Adrenal gland (tissue), 12 donors: ENCODE data around the gene PDCD10. TPM values are rescaled to one million over a fixed set of nuclear protein-coding genes. Genes with fewer than 3 reads are reported as not detected.

ENCODE experiments used
- DNase-seq, 7 donors: peaks; one replicate each; pipeline ENCODE4 v3.0.0-alpha.2; 2019 to 2020
- H3K27ac ChIP-seq, 5 donors: fragments of 200-600 bp; sonication (generic) in 4 of 5; 1 replicate in 3 of 5; 2 replicates in 2 of 5; pipeline versions ENCODE4 v1.5.1 to v1.8.0; 2016 to 2020; ENCODE audit warnings: mild to moderate bottlenecking in 1 of 5
- H3K27me3 ChIP-seq: fragments of 200-600 bp; 2 replicates; pipeline ENCODE4 v1.8.0; 2021
- H3K36me3 ChIP-seq, 2 donors: fragments of 200-600 bp; replicated peaks in 1 of 2; 1 replicate in 1 of 2; 2 replicates in 1 of 2; pipeline versions ENCODE4 v1.5.1 to v1.8.0; 2018 to 2022
- H3K4me1 ChIP-seq, 2 donors: fragments of 200-600 bp; replicated peaks in 1 of 2; 1 replicate in 1 of 2; 2 replicates in 1 of 2; pipeline versions ENCODE4 v1.5.1 to v1.8.0; 2018 to 2021
- H3K4me3 ChIP-seq, 4 donors: fragments of 200-600 bp; sonication (generic) in 3 of 4; one replicate each; pipeline ENCODE4 v1.5.1; 2016 to 2018
- H3K9me3 ChIP-seq, 3 donors: fragments of 200-600 bp; sonication (generic) in 1 of 3; replicated peaks in 1 of 3; 1 replicate in 2 of 3; 2 replicates in 1 of 3; pipeline versions ENCODE4 v1.5.1 to v1.8.0; 2016 to 2021
- CTCF ChIP-seq, 6 experiments: fragments of 450-650 bp in 4 of 6; fragments of 200-600 bp in 2 of 6; sonication (generic) in 1 of 6; IDR thresholded peaks; 1 replicate in 5 of 6; 2 replicates in 1 of 6; pipeline versions ENCODE4 v1.5.1 to v1.8.0; 2016 to 2021; ENCODE audit warnings: antibody characterized with exemption in 6 of 6, mild to moderate bottlenecking in 2 of 6, moderate library complexity in 1 of 6
- POLR2A ChIP-seq, 2 donors: fragments of 450-650 bp; IDR thresholded peaks; one replicate each; pipeline ENCODE4 v1.6.1; 2017; ENCODE audit warnings: antibody characterized with exemption in 2 of 2, mild to moderate bottlenecking in 2 of 2, moderate library complexity in 1 of 2
- WGBS, 4 donors: extraction: QIAGEN DNeasy Blood & Tissue Kit in 2 of 4; methylation state at CpG; one replicate each; pipeline versions ENCODE4 v1.1.5 to v1.1.7; 2013 to 2017; 5-methylcytosine and 5-hydroxymethylcytosine counted together
- intact Hi-C, 2 donors: fragments of 100-400 bp; cut with DNase I; formaldehyde crosslinking; loops; one replicate each; pipeline versions ENCODE4 v1.14.1 to v1.15.0; 2022 to 2023
- polyA plus RNA-seq, 3 donors: library from polyadenylated mRNA; stranded (reverse); fragments of 200-250 nt in 2 of 3; fragments of 350-450 nt in 1 of 3; fragmentation: Illumina TruSeq in 1 of 3; extraction: RNeasy Lipid Tissue Mini Kit (QIAGEN cat#74804) in 1 of 3; gene quantifications; one replicate each; pipeline ENCODE4 v1.2.3, GENCODE V29; 2013 to 2014
- total RNA-seq, 9 donors: library from RNA; depleted of rRNA in 4 of 9; stranded (reverse); fragments of >200 nt in 4 of 9; fragments of 120-200 nt in 1 of 9; fragmentation: NEBNext Ultra II Directional in 1 of 9; extraction: Animal tissue kit (Norgen Biotek cat#: 25700) in 1 of 9; gene quantifications; one replicate each; pipeline versions ENCODE4 v1.1.0 to v1.2.4, GENCODE V29; 2013 to 2023
- donor health status: healthy with polysubstance abuse.
- donor health status: Bipolar disorder and iron deficiency.
- donor health status: DM: yes; HTN: yes; CAD: no.
- donor health status: DM: no; HTN: no; CAD: no.
- donor health status: DM: no; HTN: no; CAD: no.
- donor health status: DM: yes; HTN: yes; CAD: no.

Gene PDCD10
- total and polyA plus RNA-seq, 12 donors = 11.6 to 146 (median 41.6) TPM

DNA sequence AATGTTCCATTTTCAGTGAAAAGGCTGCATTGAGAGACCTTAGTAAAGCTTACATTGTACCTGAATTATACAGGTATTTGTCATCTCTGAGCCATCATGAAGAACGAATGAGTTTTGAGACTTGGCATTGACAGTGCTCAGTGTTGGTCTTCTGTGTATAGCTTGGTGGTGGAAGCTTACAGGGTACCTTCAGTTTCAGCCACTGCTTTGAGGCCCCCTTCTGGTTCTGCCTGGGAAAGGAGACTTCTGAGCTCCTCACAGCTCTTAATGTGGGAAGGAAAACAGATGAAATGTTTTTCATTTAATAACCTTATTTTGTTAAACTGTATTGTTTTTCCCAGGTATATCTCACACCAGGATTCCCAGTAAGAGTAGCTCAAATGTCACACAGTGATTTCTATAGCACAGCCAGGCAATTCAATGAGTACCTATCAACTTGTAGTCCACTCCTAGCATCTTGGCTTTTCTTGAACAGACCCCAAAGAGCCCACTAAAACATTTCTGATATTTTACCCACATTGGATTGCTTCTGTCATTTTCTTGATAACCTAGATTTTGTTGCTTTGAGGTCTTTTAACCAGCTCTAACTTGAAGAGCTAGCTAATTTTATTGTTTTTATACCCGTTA is 6.4 kb upstream of the PDCD10 start:
- whole genome bisulfite sequencing, 4 donors = 64 to 75% (median 68%) methylated on average over 2 of the region's 2 CpGs
- no peaks in the 10 kb centered on the region for H3K9me3 ChIP-seq
- intact Hi-C loops = no loop called here

DNA sequence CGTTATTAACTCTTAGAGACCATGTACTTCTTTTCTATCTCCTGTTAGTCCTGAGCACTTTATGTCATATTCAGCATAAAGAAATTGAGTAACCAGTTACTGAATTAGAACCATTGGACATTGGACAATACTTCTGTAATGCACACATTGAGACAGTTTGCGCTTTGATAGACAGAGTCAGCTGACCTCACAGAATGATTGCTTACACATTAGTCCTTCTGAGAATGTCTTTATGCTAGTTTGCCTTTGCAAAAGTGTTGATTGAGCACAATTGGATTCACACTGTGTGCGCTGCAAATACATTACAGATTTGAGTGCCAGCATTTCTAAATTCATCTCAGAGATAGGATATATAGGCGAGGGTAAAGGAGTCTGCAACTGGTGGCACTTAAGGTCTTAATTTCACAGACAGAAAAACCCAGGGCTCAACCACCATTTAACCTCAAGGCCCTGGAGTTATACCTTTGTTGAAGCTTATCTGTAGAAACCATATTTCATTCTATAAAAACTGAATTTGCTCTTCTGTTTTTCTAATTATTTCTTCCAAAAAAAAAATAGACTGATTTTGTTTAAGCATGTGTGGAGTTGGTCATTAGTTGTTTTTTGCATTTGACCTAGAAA is 4.6 kb upstream of the PDCD10 start:
- no peak overlapping the region for H3K4me3 ChIP-seq
- WGBS, 4 donors = 91 to 95% (median 94%) methylated on average over 4 of the region's 4 CpGs
- peaks cover 0 to 7% of the 10 kb centered on the region in 2 donors for H3K4me1 ChIP-seq
- H3K27me3 ChIP-seq = no peaks in the 10 kb centered on the region
- TF ChIP-seq CTCF (IDR thresholded peaks at IDR 0.05) = no peak
- TF ChIP-seq POLR2A (IDR thresholded peaks at IDR 0.05) = no peak
- intact Hi-C loops = no loop called here
- H3K27ac ChIP-seq = no peak overlapping the region
- no peak for DNase-seq
- no peaks in the 10 kb centered on the region for H3K36me3 ChIP-seq
- no peaks in the 10 kb centered on the region for H3K9me3 ChIP-seq

More for the DNA sequence above, 6.4 kb upstream of the PDCD10 start:
- Histone ChIP-seq H3K27ac (no peak overlapping the region), H3K4me1 (peaks cover 0 to 4% of the 10 kb centered on the region in 2 donors), H3K4me3 (no peak overlapping the region), H3K36me3 (no peaks in the 10 kb centered on the region), H3K27me3 (no peaks in the 10 kb centered on the region)
- peak in 2 of 7 donors; percentile 17 to 20 for DNase-seq
- no peak for TF ChIP-seq POLR2A (IDR thresholded peaks at IDR 0.05)
- TF ChIP-seq CTCF (IDR thresholded peaks at IDR 0.05) = peak in 2 of 6 experiments; percentile 19 to 29

- no peak for DNase-seq
- no peak overlapping the region for H3K4me3 ChIP-seq
- intact Hi-C loops = no loop called here
- H3K4me1 ChIP-seq = peaks cover 0 to 17% of the 10 kb centered on the region in 2 donors
- no peaks in the 10 kb centered on the region for H3K36me3 ChIP-seq
- no peaks in the 10 kb centered on the region for H3K27me3 ChIP-seq
- WGBS, 4 donors = 71 to 84% (median 77%) methylated on average over 2 of the region's 2 CpGs
- no peaks in the 10 kb centered on the region for H3K9me3 ChIP-seq
- no peak overlapping the region for H3K27ac ChIP-seq
- TF ChIP-seq POLR2A (IDR thresholded peaks at IDR 0.05) (no peak), CTCF (IDR thresholded peaks at IDR 0.05) (no peak)
Measured at GRCh38 chr3:167738037-167738436, 3.3 kb upstream of the PDCD10 start.

DNA sequence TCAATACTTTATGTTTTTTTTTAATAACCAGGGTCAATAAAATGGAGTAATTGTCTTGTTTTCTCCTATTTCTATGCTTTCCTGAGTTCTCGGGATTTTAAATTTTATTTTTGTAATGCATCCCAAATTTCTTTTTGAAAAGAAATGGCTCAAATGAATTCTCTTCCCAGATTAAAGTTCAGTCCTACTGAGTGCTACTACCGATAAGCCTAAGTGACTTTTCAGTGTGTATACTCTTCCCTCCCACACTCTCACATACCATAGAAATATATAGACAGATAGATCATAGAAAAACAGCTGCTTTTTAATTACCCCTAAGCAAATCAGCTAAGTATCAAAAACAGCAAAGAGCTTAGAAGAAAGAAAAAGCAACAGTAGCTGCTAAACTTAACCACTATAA is 2.3 kb upstream of the PDCD10 start:
- H3K27ac ChIP-seq = no peak overlapping the region
- H3K36me3 ChIP-seq = no peaks in the 10 kb centered on the region
- H3K4me3 ChIP-seq = no peak overlapping the region
- peaks cover 0 to 24% of the 10 kb centered on the region in 2 donors for H3K4me1 ChIP-seq
- WGBS, 4 donors = 84 to 90% (median 88%) methylated on average over 2 of the region's 2 CpGs
- DNase-seq = no peak
- TF ChIP-seq POLR2A (IDR thresholded peaks at IDR 0.05) = no peak
- no peak for TF ChIP-seq CTCF (IDR thresholded peaks at IDR 0.05)
- intact Hi-C loops = no loop called here
- H3K27me3 ChIP-seq = no peaks in the 10 kb centered on the region
- no peaks in the 10 kb centered on the region for H3K9me3 ChIP-seq
